DMS79 (cell line): ENCODE results near the gene TEX2.

Experiments
- DNase-seq: peaks from one replicate; lab custom pipeline; 2025; lab: John Stamatoyannopoulos, UW

TEX2 gene

GRCh38 chr17:64113006-64113405 lies 150.1 kb downstream of the TEX2 start:
- DNase-seq = no peak

- no peak for DNase-seq
These were observed 151.2 kb downstream of the TEX2 start for GRCh38 chr17:64111831-64112230.

GRCh38 chr17:64110379-64111152 lies 152.5 kb downstream of the TEX2 start:
- DNase-seq = no peak

- DNase-seq = no peak
These were observed 153.7 kb downstream of the TEX2 start for GRCh38 chr17:64109400-64109799.

DNA sequence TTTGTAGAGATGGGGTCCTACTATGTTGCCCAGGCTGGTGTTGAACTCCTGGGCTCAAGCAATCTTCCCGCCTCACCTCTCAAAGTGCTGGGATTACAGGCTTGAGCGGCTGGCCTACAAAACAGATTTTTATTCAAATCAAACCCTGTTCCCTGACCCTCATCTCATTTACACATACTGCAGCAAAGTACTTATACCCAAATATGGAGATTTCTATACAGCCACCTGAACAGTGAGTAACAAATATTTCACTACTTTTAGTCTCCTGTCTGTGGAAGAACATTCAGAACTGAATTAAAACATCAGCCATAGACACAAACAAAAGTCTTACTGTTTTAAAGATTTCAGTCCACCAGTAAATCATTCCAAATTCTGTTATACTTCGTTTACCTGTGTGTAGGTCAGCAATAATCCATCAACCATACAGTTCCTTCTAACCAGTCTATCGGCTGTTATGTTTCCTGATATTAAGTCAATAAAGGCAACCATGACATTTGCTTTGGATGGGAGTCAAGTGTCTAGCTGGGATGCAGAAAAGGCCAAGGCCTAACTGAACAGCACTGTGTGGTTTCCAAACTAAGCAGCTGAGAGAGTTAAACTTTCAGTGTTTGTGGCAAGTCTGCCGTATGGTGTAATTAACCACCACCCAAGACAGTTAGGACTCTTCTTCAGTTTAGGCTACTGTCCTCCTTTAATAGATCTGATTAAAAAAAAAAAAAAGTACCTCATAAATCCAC lies 155.4 kb downstream of the TEX2 start:
- DNase-seq = no peak

DNA sequence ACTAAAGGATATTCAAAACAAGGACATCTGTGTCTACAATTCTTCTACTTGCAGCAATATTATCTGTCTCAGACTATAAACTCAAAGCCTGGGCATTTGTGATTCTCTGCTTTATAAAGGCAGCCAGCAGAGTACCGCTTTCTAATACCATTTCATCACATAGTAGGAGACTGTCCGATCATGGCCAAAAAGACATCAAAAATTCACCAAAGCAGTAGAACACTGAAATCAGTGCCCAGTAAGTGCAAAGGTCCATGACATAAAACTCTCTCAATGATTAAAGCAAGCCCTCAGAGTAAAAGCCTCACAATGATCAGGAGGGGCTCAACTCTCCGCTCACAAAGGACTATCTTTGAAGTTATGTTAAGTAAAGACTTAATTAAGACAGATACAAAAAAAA lies 156.1 kb downstream of the TEX2 start:
- no peak for DNase-seq

GRCh38 chr17:64103391-64104364 lies 159.4 kb downstream of the TEX2 start:
- no peak for DNase-seq

GRCh38 chr17:64102627-64103390 lies 160.3 kb downstream of the TEX2 start:
- no peak for DNase-seq

DNA sequence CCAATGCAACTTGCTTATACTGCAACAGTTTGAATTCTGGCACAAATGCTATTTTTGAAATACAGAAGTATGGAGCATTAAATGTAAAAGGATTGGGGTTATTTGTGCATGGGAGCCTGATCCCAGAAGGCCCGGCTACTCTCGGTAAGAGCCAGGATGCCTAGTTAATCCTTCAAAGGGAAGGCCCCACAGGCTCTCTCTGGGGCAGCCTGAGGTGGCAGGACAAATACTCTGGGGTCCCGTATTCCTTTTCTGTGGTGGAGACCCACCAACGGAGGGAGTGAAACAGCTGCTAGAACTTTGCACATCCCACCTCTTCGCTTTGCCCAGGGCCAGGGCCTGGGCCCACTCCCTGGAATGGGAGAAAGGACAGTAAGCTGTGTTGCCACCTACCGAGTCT lies 163.5 kb downstream of the TEX2 start:
- no peak for DNase-seq
